GM12874 (cell line): ENCODE data around the gene P3H4.

Source experiments
- CTCF ChIP-seq: IDR thresholded peaks from 2 replicates; pipeline ENCODE4 v1.5.1; 2011; ENCODE audit warnings: low read depth, mild to moderate bottlenecking, control low read depth, low read length, moderate library complexity; ENCODE audit not compliant: insufficient read depth

Gene P3H4

GRCh38 chr17:41836550-41837196 is 24.9 kb upstream of the P3H4 start:
- TF ChIP-seq CTCF: no peak

GRCh38 chr17:41835800-41836549 is 24.2 kb upstream of the P3H4 start, which contains the start of gene NT5C3B:
Gene NT5C3B, minus strand, starts transcription at chr17:41836232. Its CDS starts 39 bp downstream, at chr17:41836193.
- TF ChIP-seq CTCF: no peak

GRCh38 chr17:41835214-41835799 is 23.6 kb upstream of the P3H4 start:
- no peak for TF ChIP-seq CTCF

GRCh38 chr17:41825175-41825845 is 13.6 kb upstream of the P3H4 start:
- no peak for TF ChIP-seq CTCF

- no peak for TF ChIP-seq CTCF
Observed at GRCh38 chr17:41824086-41824485, 12.3 kb upstream of the P3H4 start.

- TF ChIP-seq CTCF: no peak
Observed at GRCh38 chr17:41823580-41823979, 11.8 kb upstream of the P3H4 start.

GRCh38 chr17:41823141-41823524 is 11.4 kb upstream of the P3H4 start:
- TF ChIP-seq CTCF: no peak
